H1 (cell line): Measurements from ENCODE around the gene LCOR. TPM values are rescaled to one million over a fixed set of nuclear protein-coding genes. Genes with fewer than 3 reads are reported as not detected.

Source experiments
- CTCF ChIA-PET: fragments of 300-600 bp; sonication (Branson Sonifier 250); formaldehyde crosslinking; loops from one replicate; lab custom pipeline; 2021; ENCODE audit not compliant: partially characterized antibody; lab: Charles Lee
- POLR2A ChIA-PET: fragments of 300-600 bp; sonication (Branson Sonifier 250); formaldehyde crosslinking; loops from one replicate; lab custom pipeline; 2021; ENCODE audit warnings: inconsistent platforms; ENCODE audit not compliant: partially characterized antibody; lab: Charles Lee
- DNase-seq, 2 experiments: peaks; one replicate each; pipeline versions ENCODE4 v3.0.0 to v3.0.0-alpha.2; 2010 to 2022; ENCODE audit warnings: low spot score in 2 of 2, low read depth in 1 of 2, mixed read lengths in 1 of 2
- FAIRE-seq: peaks from 2 replicates; lab custom pipeline; 2011; peaks lifted over from hg19 to GRCh38; lab: Jason Lieb, UNC
- H2AFZ ChIP-seq: 2 replicates; pipeline ENCODE4 v1.8.1; 2012; ENCODE audit warnings: low read length, inconsistent platforms
- H2AK5ac ChIP-seq: 2 replicates; pipeline ENCODE4 v1.6.1; 2013; ENCODE audit warnings: low read depth, low read length
- H2BK120ac ChIP-seq: replicated peaks from 2 replicates; pipeline ENCODE3; 2013; ENCODE audit warnings: low read depth, low read length, inconsistent platforms
- H2BK12ac ChIP-seq: 2 replicates; pipeline ENCODE4 v1.6.1; 2013; ENCODE audit warnings: low read depth, low read length
- H2BK15ac ChIP-seq: 2 replicates; pipeline ENCODE4 v1.6.1; 2013; ENCODE audit warnings: low read length
- H2BK20ac ChIP-seq: 2 replicates; pipeline ENCODE4 v1.6.1; 2013; ENCODE audit warnings: low read length
- H2BK5ac ChIP-seq: 2 replicates; pipeline ENCODE4 v1.6.1; 2013; ENCODE audit warnings: low read depth, low read length
- H3K14ac ChIP-seq: 2 replicates; pipeline ENCODE4 v1.6.1; 2013; ENCODE audit warnings: inconsistent platforms; ENCODE audit not compliant: insufficient read length
- H3K18ac ChIP-seq: 2 replicates; pipeline ENCODE4 v1.6.1; 2013; ENCODE audit warnings: low read length; ENCODE audit errors: extremely low read depth
- H3K23ac ChIP-seq: 2 replicates; pipeline ENCODE4 v1.6.1; 2013; ENCODE audit warnings: inconsistent platforms; ENCODE audit not compliant: insufficient read length
- H3K23me2 ChIP-seq: 2 replicates; pipeline ENCODE4 v1.6.1; 2013; ENCODE audit warnings: low read depth, low read length
- H3K27ac ChIP-seq: 2 replicates; pipeline ENCODE4 v1.6.1; 2011; ENCODE audit warnings: low read depth, low read length, inconsistent platforms
- H3K27me3 ChIP-seq, 4 experiments: replicated peaks in 1 of 4; 1 replicate in 1 of 4; 2 replicates in 3 of 4; pipeline versions ENCODE4 v1.6.1 to v1.8.1; 2011 to 2013; ENCODE audit warnings: low read length in 3 of 4, mild to moderate bottlenecking in 3 of 4, inconsistent platforms in 2 of 4, mixed read lengths in 2 of 4, moderate library complexity in 1 of 4; ENCODE audit not compliant: control insufficient read depth in 3 of 4, insufficient read depth in 3 of 4; ENCODE audit errors: extremely low read depth in 1 of 4
- H3K36me3 ChIP-seq, 4 experiments: 2 replicates each; pipeline versions ENCODE4 v1.6.1 to v1.8.1; 2011 to 2013; ENCODE audit warnings: mild to moderate bottlenecking in 4 of 4, low read length in 3 of 4, moderate library complexity in 2 of 4, control low read depth in 1 of 4, inconsistent platforms in 1 of 4; ENCODE audit not compliant: insufficient read depth in 4 of 4, control insufficient read depth in 2 of 4
- H3K4ac ChIP-seq: replicated peaks from 2 replicates; pipeline ENCODE3; 2013; ENCODE audit warnings: low read length, low read depth, mixed read lengths, inconsistent platforms; ENCODE audit not compliant: insufficient read length
- H3K4me1 ChIP-seq, 4 experiments: replicated peaks in 1 of 4; 1 replicate in 1 of 4; 2 replicates in 3 of 4; pipeline versions ENCODE4 v1.6.1 to v1.8.1; 2011 to 2013; ENCODE audit warnings: low read length in 3 of 4, inconsistent platforms in 2 of 4, mixed read lengths in 1 of 4; ENCODE audit not compliant: insufficient read depth in 4 of 4, control insufficient read depth in 3 of 4
- H3K4me2 ChIP-seq, 2 experiments: 2 replicates each; pipeline versions ENCODE4 v1.6.1 to v1.8.1; 2011 to 2013; ENCODE audit warnings: low read depth in 2 of 2, low read length in 2 of 2, control low read depth in 1 of 2, inconsistent platforms in 1 of 2, mild to moderate bottlenecking in 1 of 2; ENCODE audit not compliant: insufficient read depth in 1 of 2
- H3K4me3 ChIP-seq, 4 experiments: fragments of 200-600, 300-600 bp in 1 of 4; sonication (generic), shearing (Covaris generic), sonication (Bioruptor Twin) in 1 of 4; 2 replicates each; pipeline versions ENCODE4 v1.5.1 to v1.8.1; 2011 to 2016; ENCODE audit warnings: low read length in 4 of 4, low read depth in 3 of 4, control low read depth in 2 of 4, inconsistent platforms in 2 of 4, mild to moderate bottlenecking in 2 of 4, mixed read lengths in 1 of 4, moderate library complexity in 1 of 4; ENCODE audit not compliant: insufficient read depth in 2 of 4; ENCODE audit errors: extremely low read depth in 1 of 4
- H3K56ac ChIP-seq: replicated peaks from 2 replicates; pipeline ENCODE3; 2013; ENCODE audit warnings: low read depth, mild to moderate bottlenecking, mixed read lengths, low read length, inconsistent platforms; ENCODE audit not compliant: insufficient read length
- H3K79me1 ChIP-seq: 2 replicates; pipeline ENCODE4 v1.6.1; 2013; ENCODE audit warnings: low read depth, low read length, control low read depth
- H3K79me2 ChIP-seq, 2 experiments: 2 replicates each; pipeline versions ENCODE4 v1.6.1 to v1.8.1; 2012 to 2013; ENCODE audit warnings: low read length in 2 of 2, mild to moderate bottlenecking in 2 of 2, inconsistent platforms in 1 of 2; ENCODE audit not compliant: insufficient read depth in 2 of 2, control insufficient read depth in 1 of 2
- H3K9ac ChIP-seq, 4 experiments: replicated peaks in 1 of 4; 1 replicate in 1 of 4; 2 replicates in 3 of 4; pipeline versions ENCODE4 v1.6.1 to v1.8.1; 2011 to 2013; ENCODE audit warnings: low read depth in 3 of 4, low read length in 3 of 4, control low read depth in 2 of 4, mild to moderate bottlenecking in 2 of 4, moderate library complexity in 2 of 4, inconsistent platforms in 1 of 4; ENCODE audit errors: extremely low read depth in 1 of 4
- H3K9me3 ChIP-seq, 2 experiments: 2 replicates each; pipeline versions ENCODE4 v1.6.1 to v1.8.1; 2012 to 2013; ENCODE audit warnings: mild to moderate bottlenecking in 2 of 2, moderate library complexity in 2 of 2, control low read depth in 1 of 2, inconsistent platforms in 1 of 2, low read depth in 1 of 2, low read length in 1 of 2, mixed read lengths in 1 of 2; ENCODE audit not compliant: insufficient read depth in 2 of 2
- H4K20me1 ChIP-seq, 2 experiments: replicated peaks in 1 of 2; 2 replicates each; pipeline versions ENCODE3 to v1.8.1; 2011 to 2013; ENCODE audit warnings: inconsistent platforms in 2 of 2, low read length in 2 of 2, mild to moderate bottlenecking in 1 of 2; ENCODE audit not compliant: insufficient read depth in 2 of 2, control insufficient read depth in 1 of 2
- H4K5ac ChIP-seq: 2 replicates; pipeline ENCODE4 v1.6.1; 2013; ENCODE audit warnings: low read length, low read depth, mixed read lengths, inconsistent platforms; ENCODE audit not compliant: insufficient read length
- H4K8ac ChIP-seq: 2 replicates; pipeline ENCODE4 v1.8.0; 2013; ENCODE audit warnings: mild to moderate bottlenecking, moderate library complexity, low read length, inconsistent platforms; ENCODE audit not compliant: insufficient read depth; ENCODE audit errors: extremely low read depth
- H4K91ac ChIP-seq: replicated peaks from 2 replicates; pipeline ENCODE3; 2013; ENCODE audit warnings: low read length, mixed read lengths, inconsistent platforms; ENCODE audit not compliant: insufficient read length
- EZH2 ChIP-seq: fragments of 200-600 bp; sonication (generic); IDR thresholded peaks from 2 replicates; pipeline ENCODE4 v1.7.1; 2012; ENCODE audit warnings: low read depth, mild to moderate bottlenecking, moderate library complexity, low read length, inconsistent platforms; ENCODE audit not compliant: severe bottlenecking
- RAD21 ChIP-seq, 2 experiments: IDR thresholded peaks in 1 of 2; conservative IDR thresholded peaks in 1 of 2; 2 replicates each; pipeline ENCODE4 v1.6.1; 2011; ENCODE audit warnings: low read depth in 2 of 2, low read length in 2 of 2, improper control_type of control experiment in 1 of 2, inconsistent platforms in 1 of 2, mild to moderate bottlenecking in 1 of 2, moderate library complexity in 1 of 2
- TEAD4 ChIP-seq: IDR thresholded peaks from 2 replicates; pipeline ENCODE4 v1.6.1; 2012; ENCODE audit warnings: low read depth, low read length, inconsistent platforms, mixed read lengths
- WGBS, 2 experiments: shearing (Covaris generic) in 1 of 2; methylation state at CpG; one replicate each; pipeline versions ENCODE4 v1.1.6 to v1.1.7; 2013 to 2015; ENCODE audit warnings: low lambda C conversion rate in 2 of 2, mixed read lengths in 2 of 2, inconsistent platforms in 1 of 2, low coverage in 1 of 2, missing lambda C conversion rate in 1 of 2; ENCODE audit not compliant: insufficient replicate concordance in 2 of 2, insufficient coverage in 1 of 2, insufficient read length in 1 of 2; ENCODE audit errors: extremely low coverage in 1 of 2, missing lambda C conversion rate in 1 of 2; 5-methylcytosine and 5-hydroxymethylcytosine counted together
- polyA plus RNA-seq, 7 experiments: library from polyadenylated mRNA; depleted of rRNA in 3 of 7; stranded (reverse) in 5 of 7; unstranded in 2 of 7; fragments of >200 nt in 5 of 7; fragments of 200-250 nt in 2 of 7; gene quantifications; 1 replicate in 5 of 7; 2 replicates in 1 of 7; 4 replicates in 1 of 7; pipeline versions ENCODE4 v1.2.1 to v1.2.3, GENCODE V29; 2011 to 2013; ENCODE audit warnings: missing spikeins in 2 of 7, mixed read lengths in 2 of 7
- total RNA-seq: library from RNA; stranded (reverse); fragmentation: NEBNext Ultra II Directional; extraction: Animal tissue kit (Norgen Biotek cat#: 25700); gene quantifications from 2 replicates; pipeline ENCODE4 v1.2.1, GENCODE V29; 2021
- TF ChIP-seq, protein P1 (sequence below), 3 experiments: IDR thresholded peaks; 1 replicate in 2 of 3; 2 replicates in 1 of 3; pipeline versions ENCODE4 v1.5.1 to v1.6.1; 2011; ENCODE audit warnings: low read length in 3 of 3, mild to moderate bottlenecking in 3 of 3, inconsistent platforms in 2 of 3, low read depth in 1 of 3, moderate library complexity in 1 of 3; ENCODE audit not compliant: insufficient read depth in 1 of 3; ENCODE audit errors: control extremely low read depth in 1 of 3

Gene LCOR
- total and polyA plus RNA-seq, 2 of the 8 experiments (the other 6 are each of a cell fraction or from before 2014, with no cell fraction given): 4.7 to 25.5 TPM

GRCh38 chr10:96910488-96911395 is 78.6 kb downstream of the LCOR start:
- Histone ChIP-seq H3K4me3 (no peak overlapping the region), H3K4me1 (peaks cover 0 to 11% (median 0%) of the 10 kb centered on the region in 4 experiments; a peak in 1 of 7 replicates), H2BK20ac (no peak overlapping the region), H3K9ac (no peak overlapping the region), H3K79me1 (no peaks in the 10 kb centered on the region), H4K8ac (no peak overlapping the region), H3K9me3 (no peaks in the 10 kb centered on the region), H3K27me3 (no peaks in the 10 kb centered on the region), H3K56ac (no peak overlapping the region), H2BK12ac (no peak overlapping the region), H3K18ac (no peak overlapping the region), H4K20me1 (peaks cover 0 to 1% of the 10 kb centered on the region in 2 experiments), H3K14ac (no peak overlapping the region), H4K91ac (no peak overlapping the region), H2BK5ac (no peak overlapping the region), H3K4me2 (no peak overlapping the region), H3K23me2 (no peaks in the 10 kb centered on the region), H2BK15ac (no peak overlapping the region), H2BK120ac (no peak overlapping the region), H3K27ac (no peak overlapping the region), H2AFZ (no peak overlapping the region), H3K4ac (no peak overlapping the region), H3K79me2 (peaks cover 0 to 24% of the 10 kb centered on the region in 2 experiments; a peak in 3 of 4 replicates), H3K36me3 (no peaks in the 10 kb centered on the region; a peak in 1 of 8 replicates), H3K23ac (no peak overlapping the region), H2AK5ac (no peak overlapping the region), H4K5ac (no peak overlapping the region)
- FAIRE-seq (peak; percentile 42), DNase-seq (no peak)
- ChIA-PET POLR2A (no interaction called here), CTCF (interaction anchor here (0.6 to 2.2 kb wide), 30 partner anchors 7 to 252 kb away, joined by 3 to 20 read pairs (median 3); no protein-coding TSS in a partner anchor)
- TF ChIP-seq EZH2 (no peak), TEAD4 (no peak), RAD21 (IDR thresholded peaks at IDR 0.05 in 1 of 2, conservative IDR thresholded peaks at IDR 0.05 in 1 of 2; ENCODE audit: low read depth in 2 of 2, low read length in 2 of 2) (peak; percentile 56 to 57)
- TF ChIP-seq, protein P1, sequence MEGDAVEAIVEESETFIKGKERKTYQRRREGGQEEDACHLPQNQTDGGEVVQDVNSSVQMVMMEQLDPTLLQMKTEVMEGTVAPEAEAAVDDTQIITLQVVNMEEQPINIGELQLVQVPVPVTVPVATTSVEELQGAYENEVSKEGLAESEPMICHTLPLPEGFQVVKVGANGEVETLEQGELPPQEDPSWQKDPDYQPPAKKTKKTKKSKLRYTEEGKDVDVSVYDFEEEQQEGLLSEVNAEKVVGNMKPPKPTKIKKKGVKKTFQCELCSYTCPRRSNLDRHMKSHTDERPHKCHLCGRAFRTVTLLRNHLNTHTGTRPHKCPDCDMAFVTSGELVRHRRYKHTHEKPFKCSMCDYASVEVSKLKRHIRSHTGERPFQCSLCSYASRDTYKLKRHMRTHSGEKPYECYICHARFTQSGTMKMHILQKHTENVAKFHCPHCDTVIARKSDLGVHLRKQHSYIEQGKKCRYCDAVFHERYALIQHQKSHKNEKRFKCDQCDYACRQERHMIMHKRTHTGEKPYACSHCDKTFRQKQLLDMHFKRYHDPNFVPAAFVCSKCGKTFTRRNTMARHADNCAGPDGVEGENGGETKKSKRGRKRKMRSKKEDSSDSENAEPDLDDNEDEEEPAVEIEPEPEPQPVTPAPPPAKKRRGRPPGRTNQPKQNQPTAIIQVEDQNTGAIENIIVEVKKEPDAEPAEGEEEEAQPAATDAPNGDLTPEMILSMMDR (IDR thresholded peaks at IDR 0.05; ENCODE audit: control extremely low read depth in 1 of 3, insufficient read depth in 1 of 3, low read depth in 1 of 3, low read length in 3 of 3): peak in 2 of 3 experiments; percentile 35 to 64; a peak in 2 of 4 replicates
- WGBS, 2 experiments: 82% methylated on average over 13 of the region's 13 CpGs; no CpG with 5 or more reads in 1 of the 2 experiments
